Measurements from ENCODE around the gene HOXA5. TPM values are rescaled to one million over a fixed set of nuclear protein-coding genes. Genes with fewer than 3 reads are reported as not detected.

The HOXA5 gene
- total and polyA plus RNA-seq, 10 of the 15 experiments (the other 5 are each of a cell fraction or from before 2014, with no cell fraction given): 0.05 to 0.13 TPM; not detected in 8

DNA sequence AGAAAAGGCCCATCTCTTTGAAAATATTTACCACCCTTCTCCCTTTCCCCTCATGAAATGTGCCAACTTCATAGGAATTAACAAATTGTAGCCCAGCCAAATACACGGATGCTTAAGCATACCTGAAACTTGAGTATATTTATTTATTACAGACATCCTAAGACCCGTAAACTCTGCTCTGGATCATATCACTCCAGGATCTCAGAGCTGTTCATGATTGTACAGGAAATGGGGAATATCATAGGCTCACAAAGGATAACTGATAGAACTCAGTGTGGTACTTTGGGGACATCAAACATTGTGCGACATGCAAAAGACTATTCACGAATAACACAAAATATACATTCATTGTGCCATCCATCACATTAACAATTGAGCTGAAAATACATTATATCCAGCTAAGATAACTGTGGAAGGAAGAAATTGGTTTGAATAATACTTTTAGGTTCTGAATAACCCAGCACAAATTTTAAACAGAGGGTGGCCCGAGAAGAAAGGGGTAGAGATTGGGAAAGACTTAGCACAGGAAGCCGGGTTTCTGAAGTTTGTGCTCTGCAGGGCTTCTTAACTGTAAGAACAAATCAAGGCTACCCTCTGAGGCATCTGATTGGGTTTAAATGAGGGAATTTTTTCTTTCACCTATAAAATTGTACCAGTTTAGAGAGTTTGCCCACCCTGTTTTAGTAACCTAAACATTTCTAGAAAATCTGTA lies 50.1 kb downstream of the HOXA5 start:
- POLR2A ChIA-PET: interaction anchor here (0.7 to 1.6 kb wide), 5 partner anchors 8 to 230 kb away, joined by 3 to 10 read pairs (median 4); partner anchors contain the start of gene SKAP2
- TF ChIP-seq JUND (IDR thresholded peaks at IDR 0.05; ENCODE audit: low read depth, low read length): no peak
- no peak for TF ChIP-seq FOS (IDR thresholded peaks at IDR 0.05; ENCODE audit: borderline replicate concordance, extremely low read depth, insufficient read length)
- TF ChIP-seq, protein P1, sequence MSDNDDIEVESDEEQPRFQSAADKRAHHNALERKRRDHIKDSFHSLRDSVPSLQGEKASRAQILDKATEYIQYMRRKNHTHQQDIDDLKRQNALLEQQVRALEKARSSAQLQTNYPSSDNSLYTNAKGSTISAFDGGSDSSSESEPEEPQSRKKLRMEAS (IDR thresholded peaks at IDR 0.05; ENCODE audit: low read depth, low read length): no peak
- no peak for TF ChIP-seq SMARCA5 (IDR thresholded peaks at IDR 0.05)
- no peak for TF ChIP-seq PML (IDR thresholded peaks at IDR 0.05; ENCODE audit: low read length)
- TF ChIP-seq KDM1A (IDR thresholded peaks at IDR 0.05; ENCODE audit: borderline replicate concordance): no peak
- TF ChIP-seq, protein P2, sequence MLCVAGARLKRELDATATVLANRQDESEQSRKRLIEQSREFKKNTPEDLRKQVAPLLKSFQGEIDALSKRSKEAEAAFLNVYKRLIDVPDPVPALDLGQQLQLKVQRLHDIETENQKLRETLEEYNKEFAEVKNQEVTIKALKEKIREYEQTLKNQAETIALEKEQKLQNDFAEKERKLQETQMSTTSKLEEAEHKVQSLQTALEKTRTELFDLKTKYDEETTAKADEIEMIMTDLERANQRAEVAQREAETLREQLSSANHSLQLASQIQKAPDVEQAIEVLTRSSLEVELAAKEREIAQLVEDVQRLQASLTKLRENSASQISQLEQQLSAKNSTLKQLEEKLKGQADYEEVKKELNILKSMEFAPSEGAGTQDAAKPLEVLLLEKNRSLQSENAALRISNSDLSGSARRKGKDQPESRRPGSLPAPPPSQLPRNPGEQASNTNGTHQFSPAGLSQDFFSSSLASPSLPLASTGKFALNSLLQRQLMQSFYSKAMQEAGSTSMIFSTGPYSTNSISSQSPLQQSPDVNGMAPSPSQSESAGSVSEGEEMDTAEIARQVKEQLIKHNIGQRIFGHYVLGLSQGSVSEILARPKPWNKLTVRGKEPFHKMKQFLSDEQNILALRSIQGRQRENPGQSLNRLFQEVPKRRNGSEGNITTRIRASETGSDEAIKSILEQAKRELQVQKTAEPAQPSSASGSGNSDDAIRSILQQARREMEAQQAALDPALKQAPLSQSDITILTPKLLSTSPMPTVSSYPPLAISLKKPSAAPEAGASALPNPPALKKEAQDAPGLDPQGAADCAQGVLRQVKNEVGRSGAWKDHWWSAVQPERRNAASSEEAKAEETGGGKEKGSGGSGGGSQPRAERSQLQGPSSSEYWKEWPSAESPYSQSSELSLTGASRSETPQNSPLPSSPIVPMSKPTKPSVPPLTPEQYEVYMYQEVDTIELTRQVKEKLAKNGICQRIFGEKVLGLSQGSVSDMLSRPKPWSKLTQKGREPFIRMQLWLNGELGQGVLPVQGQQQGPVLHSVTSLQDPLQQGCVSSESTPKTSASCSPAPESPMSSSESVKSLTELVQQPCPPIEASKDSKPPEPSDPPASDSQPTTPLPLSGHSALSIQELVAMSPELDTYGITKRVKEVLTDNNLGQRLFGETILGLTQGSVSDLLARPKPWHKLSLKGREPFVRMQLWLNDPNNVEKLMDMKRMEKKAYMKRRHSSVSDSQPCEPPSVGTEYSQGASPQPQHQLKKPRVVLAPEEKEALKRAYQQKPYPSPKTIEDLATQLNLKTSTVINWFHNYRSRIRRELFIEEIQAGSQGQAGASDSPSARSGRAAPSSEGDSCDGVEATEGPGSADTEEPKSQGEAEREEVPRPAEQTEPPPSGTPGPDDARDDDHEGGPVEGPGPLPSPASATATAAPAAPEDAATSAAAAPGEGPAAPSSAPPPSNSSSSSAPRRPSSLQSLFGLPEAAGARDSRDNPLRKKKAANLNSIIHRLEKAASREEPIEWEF (IDR thresholded peaks at IDR 0.05; ENCODE audit: insufficient replicate concordance, low read depth, low read length): no peak
- TF ChIP-seq NRF1 (conservative IDR thresholded peaks at IDR 0.05; ENCODE audit: low read depth, low read length): no peak
- no peak for TF ChIP-seq GATAD2B (conservative IDR thresholded peaks at IDR 0.05; ENCODE audit: low read depth)
- TF ChIP-seq BMI1 (IDR thresholded peaks at IDR 0.05; ENCODE audit: borderline replicate concordance): no peak
- TF ChIP-seq POLR2AphosphoS2 (IDR thresholded peaks at IDR 0.05; ENCODE audit: low read depth, low read length): no peak
- no peak for TF ChIP-seq TBL1XR1 (IDR thresholded peaks at IDR 0.05; ENCODE audit: low read depth, low read length)
- CTCF ChIA-PET: interaction anchor here (0.8 to 3.4 kb wide), 4 partner anchors 10 to 240 kb away, joined by 3 to 18 read pairs (median 5); no protein-coding TSS in a partner anchor
- Histone ChIP-seq H2AFZ (ENCODE audit: control insufficient read depth, low read depth, low read length) (no peak overlapping the region), H4K20me1 (ENCODE audit: control insufficient read depth, insufficient read depth) (no peaks in the 10 kb centered on the region), H3K9ac (ENCODE audit: control insufficient read depth, insufficient read depth, low read length) (no peak overlapping the region), H3K4me1 (ENCODE audit: control insufficient read depth, insufficient read depth, low read length) (peaks cover 6% of the 10 kb centered on the region), H3K27ac (ENCODE audit: control insufficient read depth, insufficient read depth) (no peak overlapping the region), H3K4me3 (no peak overlapping the region), H3K4me2 (ENCODE audit: control insufficient read depth, insufficient read depth) (no peak overlapping the region), H3K36me3 (ENCODE audit: control insufficient read depth in 2 of 2, insufficient read depth in 2 of 2, low read length in 1 of 2) (no peaks in the 10 kb centered on the region), H3K79me2 (ENCODE audit: control insufficient read depth, insufficient read depth, low read length) (no peaks in the 10 kb centered on the region), H3K27me3 (replicated peaks in 1 of 2; ENCODE audit: control insufficient read depth in 2 of 2, insufficient read depth in 2 of 2, low read length in 1 of 2) (peaks cover 0 to 17% of the 10 kb centered on the region in 2 experiments; a peak in 3 of 4 replicates), H3K9me3 (replicated peaks; ENCODE audit: control insufficient read depth, insufficient read depth, low read length) (peaks cover under 1% of the 10 kb centered on the region; the same call in 1 of the 3 replicates)
- BruUV-seq (replicated peaks): no TSS peak
- 76% methylated on average over 6 of the region's 6 CpGs for WGBS (ENCODE audit: insufficient coverage, insufficient replicate concordance, low lambda C conversion rate, missing lambda C conversion rate)
- in situ Hi-C loops (cut with MboI): no loop called here
- SMC1A ChIA-PET (ENCODE audit: uncharacterized antibody, unreplicated experiment): interaction anchor here (0.8 to 7.9 kb wide), 6 partner anchors 11 to 280 kb away, joined by 3 to 110 read pairs (median 3); no protein-coding TSS in a partner anchor
- DNase-seq (ENCODE audit: low read depth, low spot score): no peak
- no peak for ATAC-seq
- intact Hi-C loops (cut with micrococcal nuclease; ENCODE audit: unreplicated experiment): no loop called here
- RAD21 ChIA-PET (ENCODE audit: unreplicated experiment): interaction anchor here (0.5 to 3.7 kb wide), 7 partner anchors 10 to 236 kb away, joined by 3 to 24 read pairs (median 3); no protein-coding TSS in a partner anchor
- no peak for FAIRE-seq
